HepG2 (cell line): ENCODE results near the gene MRPS34. TPM values are rescaled to one million over a fixed set of nuclear protein-coding genes. Genes with fewer than 3 reads are reported as not detected.
A peak's percentile ranks its signal among the peaks of the same experiment; 100 is the strongest.

ENCODE experiments used
- BCL6 ChIP-seq: IDR thresholded peaks from 2 replicates; pipeline ENCODE4 v1.6.1; 2016; ENCODE audit warnings: missing genetic modification reagents, missing compliant biosample characterization
- CEBPG ChIP-seq: IDR thresholded peaks from 2 replicates; pipeline ENCODE4 v1.6.1; 2016
- CREB1 ChIP-seq, 2 experiments: fragments of 450-650 bp in 1 of 2; IDR thresholded peaks; 2 replicates each; pipeline ENCODE4 v1.6.1; 2016 to 2017; ENCODE audit warnings: control low read depth in 1 of 2, mild to moderate bottlenecking in 1 of 2, missing compliant biosample characterization in 1 of 2, missing genetic modification characterization in 1 of 2
- KLF12 ChIP-seq: sonication (generic); formaldehyde crosslinking; IDR thresholded peaks from 2 replicates; pipeline ENCODE4 v1.4.0; 2020; ENCODE audit warnings: missing genetic modification reagents, borderline replicate concordance
- MXI1 ChIP-seq: IDR thresholded peaks from 3 replicates; pipeline ENCODE4 v1.6.1; 2012; ENCODE audit warnings: low read depth, low read length, inconsistent platforms, borderline replicate concordance
- NFYC ChIP-seq: IDR thresholded peaks from 2 replicates; pipeline ENCODE4 v1.6.1; 2016; ENCODE audit warnings: missing genetic modification reagents, missing compliant biosample characterization
- NR3C1 ChIP-seq: sonication (generic); formaldehyde crosslinking; IDR thresholded peaks from 2 replicates; pipeline ENCODE4 v1.4.0; 2020; ENCODE audit warnings: missing genetic modification reagents
- PPARG ChIP-seq: conservative IDR thresholded peaks from 2 replicates; pipeline ENCODE4 v1.6.1; 2016; ENCODE audit warnings: missing biosample characterization, missing genetic modification reagents
- RAD21 ChIP-seq: fragments of 450-650 bp; formaldehyde crosslinking; IDR thresholded peaks from 2 replicates; pipeline ENCODE4 v1.5.0; 2020; ENCODE audit warnings: mild to moderate bottlenecking
- SMAD9 ChIP-seq: sonication (generic); formaldehyde crosslinking; IDR thresholded peaks from 2 replicates; pipeline ENCODE4 v1.5.1; 2020; ENCODE audit warnings: mild to moderate bottlenecking, missing genetic modification reagents
- SRF ChIP-seq: IDR thresholded peaks from 2 replicates; pipeline ENCODE4 v1.6.1; 2011; ENCODE audit warnings: mild to moderate bottlenecking, low read depth, low read length, moderate library complexity
- STAG1 ChIP-seq: sonication (generic); formaldehyde crosslinking; IDR thresholded peaks from 2 replicates; pipeline ENCODE4 v1.4.0; 2020; ENCODE audit warnings: missing genetic modification reagents
- THAP11 ChIP-seq: IDR thresholded peaks from 2 replicates; pipeline ENCODE4 v1.6.1; 2016; ENCODE audit warnings: missing biosample characterization, missing genetic modification reagents
- ZNF121 ChIP-seq: sonication (generic); formaldehyde crosslinking; IDR thresholded peaks from 2 replicates; pipeline ENCODE4 v1.5.0; 2020; ENCODE audit warnings: mild to moderate bottlenecking, missing genetic modification reagents
- ZNF138 ChIP-seq: sonication (generic); formaldehyde crosslinking; IDR thresholded peaks from 2 replicates; pipeline ENCODE4 v1.5.0; 2020; ENCODE audit warnings: mild to moderate bottlenecking, low read depth, missing genetic modification reagents
- ZNF569 ChIP-seq: sonication (generic); formaldehyde crosslinking; IDR thresholded peaks from 2 replicates; pipeline ENCODE4 v1.5.0; 2020; ENCODE audit warnings: mild to moderate bottlenecking, missing genetic modification reagents, moderate library complexity, borderline replicate concordance
- ZNF777 ChIP-seq: sonication (generic); formaldehyde crosslinking; IDR thresholded peaks from 2 replicates; pipeline ENCODE4 v1.4.0; 2020; ENCODE audit warnings: missing genetic modification reagents
- polyA plus RNA-seq, 8 experiments: library from polyadenylated mRNA; depleted of rRNA in 3 of 8; stranded (reverse) in 7 of 8; unstranded in 1 of 8; fragments of >200 nt; fragmentation: Illumina TruSeq in 4 of 8; extraction: Trizol in 4 of 8; gene quantifications; 2 replicates each; pipeline versions ENCODE4 v1.2.1 to v1.2.3, GENCODE V29; 2011 to 2016; ENCODE audit warnings: low read depth in 4 of 8, missing spikeins in 1 of 8, mixed read lengths in 1 of 8; ENCODE audit not compliant: insufficient read depth in 1 of 8
- total RNA-seq, 5 experiments: library from RNA; depleted of rRNA; stranded (reverse); fragments of >200 nt; fragmentation: Illumina TruSeq; extraction: Trizol; gene quantifications; 2 replicates each; pipeline ENCODE4 v1.2.3, GENCODE V29; 2016; ENCODE audit warnings: low read depth in 1 of 5
- TF ChIP-seq, protein P1 (sequence below): sonication (generic); formaldehyde crosslinking; IDR thresholded peaks from 2 replicates; pipeline ENCODE4 v1.4.0; 2020; ENCODE audit warnings: missing genetic modification reagents
- TF ChIP-seq, protein P2 (sequence below): sonication (generic); formaldehyde crosslinking; IDR thresholded peaks from 2 replicates; pipeline ENCODE4 v1.4.0; 2020; ENCODE audit warnings: missing genetic modification reagents
- TF ChIP-seq, protein P3 (sequence below): sonication (generic); formaldehyde crosslinking; IDR thresholded peaks from 2 replicates; pipeline ENCODE4 v1.5.0; 2020; ENCODE audit warnings: missing genetic modification reagents
- TF ChIP-seq, protein P4 (sequence below): sonication (generic); formaldehyde crosslinking; IDR thresholded peaks from 2 replicates; pipeline ENCODE4 v1.4.0; 2020; ENCODE audit warnings: missing genetic modification reagents
- TF ChIP-seq, protein P5 (sequence below): fragments of 450-650 bp; IDR thresholded peaks from 2 replicates; pipeline ENCODE4 v1.6.1; 2016

Gene MRPS34
- total and polyA plus RNA-seq, 2 of the 13 experiments (the other 11 are each of a cell fraction or from before 2014, with no cell fraction given): 63.5 to 131 TPM

DNA sequence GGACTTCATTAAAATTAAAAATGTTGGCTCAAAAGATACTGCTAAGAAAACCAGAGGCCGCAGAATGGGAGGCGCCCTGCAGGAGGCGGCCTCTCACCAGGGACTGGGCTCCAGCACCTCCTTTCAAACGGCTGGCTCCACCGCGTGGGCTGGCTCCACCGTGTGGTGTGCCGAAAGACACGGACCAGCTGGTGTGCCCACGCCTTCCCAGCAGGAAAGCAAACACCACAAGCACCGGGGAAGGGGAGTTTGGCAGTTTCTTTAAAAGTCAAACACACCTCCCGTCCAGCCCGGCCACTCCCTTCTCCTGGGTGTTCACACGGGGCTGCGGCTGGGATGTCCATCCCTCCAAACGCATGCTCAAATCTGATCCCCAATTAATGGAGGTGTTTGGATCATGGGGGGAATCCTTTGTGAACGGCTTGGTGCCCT is 39.8 kb upstream of the MRPS34 start (continued):
- TF ChIP-seq, protein P1, sequence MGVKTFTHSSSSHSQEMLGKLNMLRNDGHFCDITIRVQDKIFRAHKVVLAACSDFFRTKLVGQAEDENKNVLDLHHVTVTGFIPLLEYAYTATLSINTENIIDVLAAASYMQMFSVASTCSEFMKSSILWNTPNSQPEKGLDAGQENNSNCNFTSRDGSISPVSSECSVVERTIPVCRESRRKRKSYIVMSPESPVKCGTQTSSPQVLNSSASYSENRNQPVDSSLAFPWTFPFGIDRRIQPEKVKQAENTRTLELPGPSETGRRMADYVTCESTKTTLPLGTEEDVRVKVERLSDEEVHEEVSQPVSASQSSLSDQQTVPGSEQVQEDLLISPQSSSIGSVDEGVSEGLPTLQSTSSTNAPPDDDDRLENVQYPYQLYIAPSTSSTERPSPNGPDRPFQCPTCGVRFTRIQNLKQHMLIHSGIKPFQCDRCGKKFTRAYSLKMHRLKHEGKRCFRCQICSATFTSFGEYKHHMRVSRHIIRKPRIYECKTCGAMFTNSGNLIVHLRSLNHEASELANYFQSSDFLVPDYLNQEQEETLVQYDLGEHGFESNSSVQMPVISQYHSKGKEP (CRISPR knock-in tag): no peak
- TF ChIP-seq ZNF138 (no peak), THAP11 (peak; percentile 20; the same call in 1 of the 2 replicates), KLF12 (CRISPR knock-in tag) (no peak), SMAD9 (CRISPR knock-in tag) (no peak), ZNF569 (CRISPR knock-in tag) (no peak), STAG1 (CRISPR knock-in tag) (peak; percentile 88), PPARG (0 out of 2 replicates have a peak, but pooled peaks have one; percentile 31), NR3C1 (no peak), CREB1 (IDR thresholded peaks at IDR 0.05) (no peak), CREB1 (CRISPR knock-in tag; IDR thresholded peaks at IDR 0.05) (0 out of 2 replicates have a peak, but pooled peaks have one; percentile 17), SRF (no peak), ZNF121 (CRISPR knock-in tag) (no peak), ZNF777 (CRISPR knock-in tag) (no peak), CEBPG (CRISPR knock-in tag) (0 out of 2 replicates have a peak, but pooled peaks have one; percentile 19), RAD21 (CRISPR knock-in tag) (peak; percentile 95), NFYC (0 out of 2 replicates have a peak, but pooled peaks have one; percentile 13), BCL6 (CRISPR knock-in tag) (peak; percentile 41; the same call in 1 of the 2 replicates), MXI1 (peak; percentile 77; the same call in 1 of the 3 replicates)
- TF ChIP-seq, protein P2, sequence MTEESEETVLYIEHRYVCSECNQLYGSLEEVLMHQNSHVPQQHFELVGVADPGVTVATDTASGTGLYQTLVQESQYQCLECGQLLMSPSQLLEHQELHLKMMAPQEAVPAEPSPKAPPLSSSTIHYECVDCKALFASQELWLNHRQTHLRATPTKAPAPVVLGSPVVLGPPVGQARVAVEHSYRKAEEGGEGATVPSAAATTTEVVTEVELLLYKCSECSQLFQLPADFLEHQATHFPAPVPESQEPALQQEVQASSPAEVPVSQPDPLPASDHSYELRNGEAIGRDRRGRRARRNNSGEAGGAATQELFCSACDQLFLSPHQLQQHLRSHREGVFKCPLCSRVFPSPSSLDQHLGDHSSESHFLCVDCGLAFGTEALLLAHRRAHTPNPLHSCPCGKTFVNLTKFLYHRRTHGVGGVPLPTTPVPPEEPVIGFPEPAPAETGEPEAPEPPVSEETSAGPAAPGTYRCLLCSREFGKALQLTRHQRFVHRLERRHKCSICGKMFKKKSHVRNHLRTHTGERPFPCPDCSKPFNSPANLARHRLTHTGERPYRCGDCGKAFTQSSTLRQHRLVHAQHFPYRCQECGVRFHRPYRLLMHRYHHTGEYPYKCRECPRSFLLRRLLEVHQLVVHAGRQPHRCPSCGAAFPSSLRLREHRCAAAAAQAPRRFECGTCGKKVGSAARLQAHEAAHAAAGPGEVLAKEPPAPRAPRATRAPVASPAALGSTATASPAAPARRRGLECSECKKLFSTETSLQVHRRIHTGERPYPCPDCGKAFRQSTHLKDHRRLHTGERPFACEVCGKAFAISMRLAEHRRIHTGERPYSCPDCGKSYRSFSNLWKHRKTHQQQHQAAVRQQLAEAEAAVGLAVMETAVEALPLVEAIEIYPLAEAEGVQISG: peak; percentile 50; the same call in 1 of the 2 replicates
- TF ChIP-seq, protein P3, sequence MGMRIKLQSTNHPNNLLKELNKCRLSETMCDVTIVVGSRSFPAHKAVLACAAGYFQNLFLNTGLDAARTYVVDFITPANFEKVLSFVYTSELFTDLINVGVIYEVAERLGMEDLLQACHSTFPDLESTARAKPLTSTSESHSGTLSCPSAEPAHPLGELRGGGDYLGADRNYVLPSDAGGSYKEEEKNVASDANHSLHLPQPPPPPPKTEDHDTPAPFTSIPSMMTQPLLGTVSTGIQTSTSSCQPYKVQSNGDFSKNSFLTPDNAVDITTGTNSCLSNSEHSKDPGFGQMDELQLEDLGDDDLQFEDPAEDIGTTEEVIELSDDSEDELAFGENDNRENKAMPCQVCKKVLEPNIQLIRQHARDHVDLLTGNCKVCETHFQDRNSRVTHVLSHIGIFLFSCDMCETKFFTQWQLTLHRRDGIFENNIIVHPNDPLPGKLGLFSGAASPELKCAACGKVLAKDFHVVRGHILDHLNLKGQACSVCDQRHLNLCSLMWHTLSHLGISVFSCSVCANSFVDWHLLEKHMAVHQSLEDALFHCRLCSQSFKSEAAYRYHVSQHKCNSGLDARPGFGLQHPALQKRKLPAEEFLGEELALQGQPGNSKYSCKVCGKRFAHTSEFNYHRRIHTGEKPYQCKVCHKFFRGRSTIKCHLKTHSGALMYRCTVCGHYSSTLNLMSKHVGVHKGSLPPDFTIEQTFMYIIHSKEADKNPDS (CRISPR knock-in tag): no peak
- TF ChIP-seq, protein P4, sequence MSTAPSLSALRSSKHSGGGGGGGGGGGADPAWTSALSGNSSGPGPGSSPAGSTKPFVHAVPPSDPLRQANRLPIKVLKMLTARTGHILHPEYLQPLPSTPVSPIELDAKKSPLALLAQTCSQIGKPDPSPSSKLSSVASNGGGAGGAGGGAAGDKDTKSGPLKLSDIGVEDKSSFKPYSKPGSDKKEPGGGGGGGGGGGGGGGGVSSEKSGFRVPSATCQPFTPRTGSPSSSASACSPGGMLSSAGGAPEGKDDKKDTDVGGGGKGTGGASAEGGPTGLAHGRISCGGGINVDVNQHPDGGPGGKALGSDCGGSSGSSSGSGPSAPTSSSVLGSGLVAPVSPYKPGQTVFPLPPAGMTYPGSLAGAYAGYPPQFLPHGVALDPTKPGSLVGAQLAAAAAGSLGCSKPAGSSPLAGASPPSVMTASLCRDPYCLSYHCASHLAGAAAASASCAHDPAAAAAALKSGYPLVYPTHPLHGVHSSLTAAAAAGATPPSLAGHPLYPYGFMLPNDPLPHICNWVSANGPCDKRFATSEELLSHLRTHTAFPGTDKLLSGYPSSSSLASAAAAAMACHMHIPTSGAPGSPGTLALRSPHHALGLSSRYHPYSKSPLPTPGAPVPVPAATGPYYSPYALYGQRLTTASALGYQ: no peak
- TF ChIP-seq, protein P5, sequence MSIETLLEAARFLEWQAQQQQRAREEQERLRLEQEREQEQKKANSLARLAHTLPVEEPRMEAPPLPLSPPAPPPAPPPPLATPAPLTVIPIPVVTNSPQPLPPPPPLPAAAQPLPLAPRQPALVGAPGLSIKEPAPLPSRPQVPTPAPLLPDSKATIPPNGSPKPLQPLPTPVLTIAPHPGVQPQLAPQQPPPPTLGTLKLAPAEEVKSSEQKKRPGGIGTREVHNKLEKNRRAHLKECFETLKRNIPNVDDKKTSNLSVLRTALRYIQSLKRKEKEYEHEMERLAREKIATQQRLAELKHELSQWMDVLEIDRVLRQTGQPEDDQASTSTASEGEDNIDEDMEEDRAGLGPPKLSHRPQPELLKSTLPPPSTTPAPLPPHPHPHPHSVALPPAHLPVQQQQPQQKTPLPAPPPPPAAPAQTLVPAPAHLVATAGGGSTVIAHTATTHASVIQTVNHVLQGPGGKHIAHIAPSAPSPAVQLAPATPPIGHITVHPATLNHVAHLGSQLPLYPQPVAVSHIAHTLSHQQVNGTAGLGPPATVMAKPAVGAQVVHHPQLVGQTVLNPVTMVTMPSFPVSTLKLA: 0 out of 2 replicates have a peak, but pooled peaks have one; percentile 15
